GM23248 (cell line): ENCODE measurements around the gene DPEP2. TPM values are rescaled to one million over a fixed set of nuclear protein-coding genes. Genes with fewer than 3 reads are reported as not detected.

Source experiments
- DNase-seq: peaks from one replicate; pipeline ENCODE4 v3.0.0-alpha.2; 2015
- H2AFZ ChIP-seq: fragments of 200-600 bp; sonication (generic); 2 replicates; pipeline ENCODE4 v1.6.1; 2016; ENCODE audit warnings: antibody characterized with exemption
- H3F3A ChIP-seq: fragments of 200-600 bp; sonication (generic); 2 replicates; pipeline ENCODE4 v1.6.1; 2016; ENCODE audit warnings: mild to moderate bottlenecking, antibody characterized with exemption, mixed run types; ENCODE audit not compliant: insufficient read depth
- H3K27ac ChIP-seq: fragments of 200-600 bp; sonication (generic); 2 replicates; pipeline ENCODE4 v1.5.1; 2016; ENCODE audit warnings: mild to moderate bottlenecking
- H3K27me3 ChIP-seq: fragments of 200-600 bp; sonication (generic); replicated peaks from 2 replicates; pipeline ENCODE4 v1.6.1; 2016; ENCODE audit warnings: mild to moderate bottlenecking; ENCODE audit not compliant: insufficient read depth
- H3K36me3 ChIP-seq: fragments of 200-600 bp; sonication (generic); 2 replicates; pipeline ENCODE4 v1.6.1; 2016; ENCODE audit warnings: low read depth, mild to moderate bottlenecking
- H3K4me1 ChIP-seq: fragments of 200-600 bp; sonication (generic); 2 replicates; pipeline ENCODE4 v1.6.1; 2016; ENCODE audit warnings: mild to moderate bottlenecking; ENCODE audit not compliant: insufficient read depth
- H3K4me2 ChIP-seq: fragments of 200-600 bp; sonication (generic); one replicate; pipeline ENCODE4 v1.6.1; 2016; ENCODE audit warnings: mild to moderate bottlenecking; ENCODE audit not compliant: unreplicated experiment
- H3K4me3 ChIP-seq: fragments of 200-600 bp; sonication (generic); 2 replicates; pipeline ENCODE4 v1.5.1; 2016; ENCODE audit warnings: mild to moderate bottlenecking
- H3K79me2 ChIP-seq: fragments of 200-600 bp; sonication (generic); 2 replicates; pipeline ENCODE4 v1.6.1; 2016; ENCODE audit warnings: mild to moderate bottlenecking; ENCODE audit not compliant: insufficient read depth
- H3K9ac ChIP-seq: fragments of 200-600 bp; sonication (generic); 2 replicates; pipeline ENCODE4 v1.6.1; 2016; ENCODE audit warnings: mild to moderate bottlenecking
- H3K9me2 ChIP-seq: fragments of 200-600 bp; sonication (generic); 2 replicates; pipeline ENCODE4 v1.6.1; 2016; ENCODE audit warnings: mixed run types, mild to moderate bottlenecking, moderate library complexity; ENCODE audit not compliant: insufficient read depth
- H3K9me3 ChIP-seq: fragments of 200-600 bp; sonication (generic); one replicate; pipeline ENCODE4 v1.6.1; 2017; ENCODE audit warnings: low read depth
- H4K20me1 ChIP-seq: fragments of 200-600 bp; sonication (generic); 2 replicates; pipeline ENCODE4 v1.6.0; 2016; ENCODE audit not compliant: insufficient read depth
- EZH2 ChIP-seq: fragments of 200-600 bp; sonication (generic); IDR thresholded peaks from 2 replicates; pipeline ENCODE4 v1.6.1; 2018; ENCODE audit warnings: antibody characterized with exemption, mild to moderate bottlenecking; ENCODE audit not compliant: insufficient read depth, poor library complexity, severe bottlenecking
- EZH2phosphoT487 ChIP-seq: fragments of 200-600 bp; sonication (generic); IDR thresholded peaks from 2 replicates; pipeline ENCODE4 v1.6.1; 2018; ENCODE audit warnings: antibody characterized with exemption, moderate library complexity, mild to moderate bottlenecking, low read depth; ENCODE audit not compliant: insufficient read depth
- WGBS, 2 experiments: methylation state at CpG; one replicate each; pipeline ENCODE4 v1.1.6; 2015 to 2017; ENCODE audit warnings: low lambda C conversion rate in 2 of 2, low coverage in 1 of 2; ENCODE audit errors: missing lambda C conversion rate in 2 of 2; 5-methylcytosine and 5-hydroxymethylcytosine counted together
- in situ Hi-C: fragments of 300-500 bp; cut with MboI; formaldehyde crosslinking; loops from 2 replicates; pipeline ENCODE4 v1.15.0; 2020
- polyA plus RNA-seq: library from polyadenylated mRNA; unstranded; fragments of >200 nt; fragmentation: Nextera tagmentation; extraction: Ambion mirVana; gene quantifications from 2 replicates; pipeline ENCODE4 v1.2.1, GENCODE V29; 2016
- total RNA-seq: library from RNA; depleted of rRNA; stranded (reverse); fragments of >200 nt; shearing (Covaris generic); gene quantifications from 2 replicates; pipeline ENCODE4 v1.2.3, GENCODE V29; 2014

DPEP2 gene
- total and polyA plus RNA-seq, 2 experiments from 2014 or later: not detected

- H3K4me1 ChIP-seq: no peaks in the 10 kb centered on the region
- no peaks in the 10 kb centered on the region for H3F3A ChIP-seq
- peak overlapping the region; percentile 96 for H2AFZ ChIP-seq
- TF ChIP-seq EZH2phosphoT487: no peak
- TF ChIP-seq EZH2: no peak
- H3K27ac ChIP-seq: no peak overlapping the region
- H3K9me2 ChIP-seq: no peaks in the 10 kb centered on the region
- no peaks in the 10 kb centered on the region for H3K9me3 ChIP-seq
- H3K27me3 ChIP-seq: no peaks in the 10 kb centered on the region
- in situ Hi-C loops: no loop called here
- H3K36me3 ChIP-seq: no peaks in the 10 kb centered on the region
- H3K79me2 ChIP-seq: no peaks in the 10 kb centered on the region
- peak overlapping the region; percentile 60 for H3K4me3 ChIP-seq
- DNase-seq: peak; percentile 86
- WGBS, 2 experiments: 24 to 25% methylated on average over 30 to 32 of the region's 39 CpGs
- H3K9ac ChIP-seq: peak overlapping the region; percentile 79
- H4K20me1 ChIP-seq: no peaks in the 10 kb centered on the region
- H3K4me2 ChIP-seq: peak overlapping the region; percentile 69
Observed at GRCh38 chr16:67993207-67994039, 5.9 kb downstream of the DPEP2 start.

- DNase-seq: no peak
- Histone ChIP-seq H3F3A (no peaks in the 10 kb centered on the region), H4K20me1 (no peaks in the 10 kb centered on the region), H3K36me3 (no peaks in the 10 kb centered on the region), H3K27me3 (no peaks in the 10 kb centered on the region), H3K4me1 (no peaks in the 10 kb centered on the region), H3K79me2 (no peaks in the 10 kb centered on the region), H3K9ac (no peak overlapping the region), H3K9me3 (no peaks in the 10 kb centered on the region), H2AFZ (no peak overlapping the region), H3K9me2 (no peaks in the 10 kb centered on the region), H3K4me3 (no peak overlapping the region), H3K4me2 (peak overlapping the region; percentile 69), H3K27ac (no peak overlapping the region)
- WGBS, 2 experiments: 66 to 69% methylated on average over 16 to 20 of the region's 20 CpGs
- in situ Hi-C loops: no loop called here
- no peak for TF ChIP-seq EZH2
- TF ChIP-seq EZH2phosphoT487: no peak
Observed at GRCh38 chr16:67992661-67993206, 6.5 kb downstream of the DPEP2 start.

GRCh38 chr16:67990018-67990386, 9.3 kb downstream of the DPEP2 start:
- no peak overlapping the region for H3K27ac ChIP-seq
- no peaks in the 10 kb centered on the region for H3K36me3 ChIP-seq
- no peaks in the 10 kb centered on the region for H3K27me3 ChIP-seq
- H2AFZ ChIP-seq: no peak overlapping the region
- 75 to 82% methylated on average over 6 of the region's 6 CpGs for WGBS, 2 experiments
- H3K9ac ChIP-seq: no peak overlapping the region
- H3K9me2 ChIP-seq: no peaks in the 10 kb centered on the region
- no peak for DNase-seq
- no peaks in the 10 kb centered on the region for H3K9me3 ChIP-seq
- H3F3A ChIP-seq: no peaks in the 10 kb centered on the region
- no peak for TF ChIP-seq EZH2phosphoT487
- no peak for TF ChIP-seq EZH2
- no peaks in the 10 kb centered on the region for H3K4me1 ChIP-seq
- H3K4me3 ChIP-seq: no peak overlapping the region
- H4K20me1 ChIP-seq: no peaks in the 10 kb centered on the region
- H3K79me2 ChIP-seq: no peaks in the 10 kb centered on the region
- in situ Hi-C loops: no loop called here
- H3K4me2 ChIP-seq: no peak overlapping the region

- no peak for TF ChIP-seq EZH2phosphoT487
- no peak for TF ChIP-seq EZH2
- Histone ChIP-seq H3K4me3 (no peak overlapping the region), H3K36me3 (no peaks in the 10 kb centered on the region), H2AFZ (no peak overlapping the region), H3F3A (no peaks in the 10 kb centered on the region), H3K9me3 (no peaks in the 10 kb centered on the region), H3K9me2 (no peaks in the 10 kb centered on the region), H4K20me1 (no peaks in the 10 kb centered on the region), H3K4me1 (no peaks in the 10 kb centered on the region), H3K9ac (no peak overlapping the region), H3K27ac (no peak overlapping the region), H3K27me3 (no peaks in the 10 kb centered on the region), H3K79me2 (no peaks in the 10 kb centered on the region), H3K4me2 (no peak overlapping the region)
- no peak for DNase-seq
- WGBS, 2 experiments: 65 to 69% methylated on average over 8 of the region's 8 CpGs
- in situ Hi-C loops: no loop called here
Observed at GRCh38 chr16:67989322-67990017, 9.8 kb downstream of the DPEP2 start.
